Measurements from ENCODE around the gene RABL2A. TPM values are rescaled to one million over a fixed set of nuclear protein-coding genes. Genes with fewer than 3 reads are reported as not detected.
"Not testable (repeated sequence)": the region's sequence is repeated elsewhere in the genome, so short reads cannot be mapped to it uniquely, and the experiment has no call there.

Gene RABL2A
- total RNA-seq: 3.0 and 3.4 TPM in 2 replicates

GRCh38 chr2:113626616-113627330 is at the start of gene RABL2A:
RABL2A (plus strand) TSS chr2:113627266; CDS start chr2:113628607, 1,341 bp downstream.
- peak in 1 of 2 donors; percentile 74 for DNase-seq (ENCODE audit: low read depth in 2 of 2)

GRCh38 chr2:113578508-113578907 is 48.6 kb upstream of the RABL2A start:
- not testable (repeated sequence) for DNase-seq (ENCODE audit: low read depth in 2 of 2)

- DNase-seq (ENCODE audit: low read depth in 2 of 2): not testable (repeated sequence)
Observed at GRCh38 chr2:113582473-113582872, 44.6 kb upstream of the RABL2A start.

GRCh38 chr2:113583521-113584225 is 43.4 kb upstream of the RABL2A start:
- peak in 1 of 2 donors; percentile 70 for DNase-seq (ENCODE audit: low read depth in 2 of 2)

GRCh38 chr2:113584311-113585092 is 42.6 kb upstream of the RABL2A start:
- peak in 1 of 2 donors; percentile 15 for DNase-seq (ENCODE audit: low read depth in 2 of 2)

GRCh38 chr2:113587201-113587600 is 39.9 kb upstream of the RABL2A start:
- DNase-seq (ENCODE audit: low read depth in 2 of 2): peak in 1 of 2 donors; percentile 53

GRCh38 chr2:113589591-113589990 is 37.5 kb upstream of the RABL2A start:
- DNase-seq (ENCODE audit: low read depth in 2 of 2): not testable (repeated sequence)

- DNase-seq (ENCODE audit: low read depth in 2 of 2): peak in 1 of 2 donors; percentile 16
Observed at GRCh38 chr2:113591926-113592325, 35.1 kb upstream of the RABL2A start.

GRCh38 chr2:113593280-113593679 is 33.8 kb upstream of the RABL2A start:
- not testable (repeated sequence) for DNase-seq (ENCODE audit: low read depth in 2 of 2)

GRCh38 chr2:113595725-113596124 is 31.3 kb upstream of the RABL2A start:
- DNase-seq (ENCODE audit: low read depth in 2 of 2): not testable (repeated sequence)

- not testable (repeated sequence) for DNase-seq (ENCODE audit: low read depth in 2 of 2)
Observed at GRCh38 chr2:113597164-113597563, 29.9 kb upstream of the RABL2A start.

GRCh38 chr2:113597572-113597971 is 29.5 kb upstream of the RABL2A start:
- not testable (repeated sequence) for DNase-seq (ENCODE audit: low read depth in 2 of 2)

- DNase-seq (ENCODE audit: low read depth in 2 of 2): not testable (repeated sequence)
Observed at GRCh38 chr2:113598180-113598579, 28.9 kb upstream of the RABL2A start.

GRCh38 chr2:113598738-113599137 is 28.3 kb upstream of the RABL2A start:
- DNase-seq (ENCODE audit: low read depth in 2 of 2): not testable (repeated sequence)

- not testable (repeated sequence) for DNase-seq (ENCODE audit: low read depth in 2 of 2)
Observed at GRCh38 chr2:113599208-113599607, 27.9 kb upstream of the RABL2A start.

- DNase-seq (ENCODE audit: low read depth in 2 of 2): peak in 1 of 2 donors; percentile 53
Observed at GRCh38 chr2:113602040-113602769, 24.9 kb upstream of the RABL2A start.

- no peak for DNase-seq (ENCODE audit: low read depth in 2 of 2)
Observed at GRCh38 chr2:113602869-113603466, 24.1 kb upstream of the RABL2A start.

- peak; percentile 86 to 92 for DNase-seq (ENCODE audit: low read depth in 2 of 2)
Observed at GRCh38 chr2:113603467-113604084, 23.5 kb upstream of the RABL2A start.

- DNase-seq (ENCODE audit: low read depth in 2 of 2): peak; percentile 91 to 92
Observed at GRCh38 chr2:113604085-113604477, 23.0 kb upstream of the RABL2A start.

GRCh38 chr2:113604661-113605060 is 22.4 kb upstream of the RABL2A start:
- not testable (repeated sequence) for DNase-seq (ENCODE audit: low read depth in 2 of 2)
